GM20000 (cell line): ENCODE results near the gene NET1.

Experiments
- DNase-seq: peaks from one replicate; pipeline ENCODE4 v3.0.0; 2012; ENCODE audit warnings: low spot score
- TF ChIP-seq, protein P1 (sequence below): IDR thresholded peaks from 2 replicates; pipeline ENCODE4 v1.5.1; 2012; ENCODE audit warnings: mild to moderate bottlenecking, control low read depth; ENCODE audit errors: extremely low read depth, missing control alignments

NET1 gene

DNA sequence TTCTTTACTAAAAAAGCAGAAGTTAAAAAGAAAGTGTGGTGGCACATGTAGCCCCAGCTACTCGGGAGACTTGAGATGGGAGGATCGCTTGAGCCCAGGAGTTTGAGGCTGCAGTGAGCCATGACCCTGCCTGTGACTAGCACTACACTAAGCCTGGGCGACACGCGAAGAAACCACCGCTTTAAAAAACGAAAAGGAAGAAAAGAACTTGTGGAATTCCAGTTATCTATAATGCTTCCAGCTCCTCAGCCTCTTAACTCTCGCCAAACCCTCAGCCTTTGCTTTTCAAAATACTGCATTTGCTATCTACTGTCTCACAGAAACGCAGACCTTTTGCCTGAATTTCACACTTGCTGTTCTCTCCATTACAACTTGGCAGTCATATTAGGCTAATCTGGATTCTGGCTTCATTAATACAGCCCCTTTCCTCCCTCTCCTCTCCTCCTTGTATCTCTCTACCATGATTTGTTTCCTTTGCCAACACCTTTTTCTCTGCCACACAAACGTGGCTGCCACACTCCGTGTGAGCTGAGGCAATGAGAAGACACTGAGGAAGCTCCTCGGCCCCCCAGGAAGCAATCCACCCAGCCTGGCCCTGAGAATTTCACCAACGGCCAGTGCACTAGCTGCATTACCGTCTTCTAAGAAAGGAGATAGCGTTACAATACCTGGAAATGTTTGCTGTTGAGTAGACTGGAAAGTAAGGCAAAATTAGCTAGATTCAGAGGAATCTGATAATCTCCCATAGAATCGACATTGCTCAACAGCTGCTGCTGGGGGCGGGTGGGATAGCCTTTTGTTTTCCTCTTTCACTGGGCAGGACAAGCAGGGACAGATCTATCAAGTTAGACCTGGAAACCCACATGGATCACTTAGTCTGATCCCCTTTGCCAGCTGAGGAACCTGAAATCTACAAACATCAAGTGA, 49.8 kb downstream of the NET1 start:
- TF ChIP-seq, protein P1, sequence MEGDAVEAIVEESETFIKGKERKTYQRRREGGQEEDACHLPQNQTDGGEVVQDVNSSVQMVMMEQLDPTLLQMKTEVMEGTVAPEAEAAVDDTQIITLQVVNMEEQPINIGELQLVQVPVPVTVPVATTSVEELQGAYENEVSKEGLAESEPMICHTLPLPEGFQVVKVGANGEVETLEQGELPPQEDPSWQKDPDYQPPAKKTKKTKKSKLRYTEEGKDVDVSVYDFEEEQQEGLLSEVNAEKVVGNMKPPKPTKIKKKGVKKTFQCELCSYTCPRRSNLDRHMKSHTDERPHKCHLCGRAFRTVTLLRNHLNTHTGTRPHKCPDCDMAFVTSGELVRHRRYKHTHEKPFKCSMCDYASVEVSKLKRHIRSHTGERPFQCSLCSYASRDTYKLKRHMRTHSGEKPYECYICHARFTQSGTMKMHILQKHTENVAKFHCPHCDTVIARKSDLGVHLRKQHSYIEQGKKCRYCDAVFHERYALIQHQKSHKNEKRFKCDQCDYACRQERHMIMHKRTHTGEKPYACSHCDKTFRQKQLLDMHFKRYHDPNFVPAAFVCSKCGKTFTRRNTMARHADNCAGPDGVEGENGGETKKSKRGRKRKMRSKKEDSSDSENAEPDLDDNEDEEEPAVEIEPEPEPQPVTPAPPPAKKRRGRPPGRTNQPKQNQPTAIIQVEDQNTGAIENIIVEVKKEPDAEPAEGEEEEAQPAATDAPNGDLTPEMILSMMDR = no peak
- DNase-seq = no peak

DNA sequence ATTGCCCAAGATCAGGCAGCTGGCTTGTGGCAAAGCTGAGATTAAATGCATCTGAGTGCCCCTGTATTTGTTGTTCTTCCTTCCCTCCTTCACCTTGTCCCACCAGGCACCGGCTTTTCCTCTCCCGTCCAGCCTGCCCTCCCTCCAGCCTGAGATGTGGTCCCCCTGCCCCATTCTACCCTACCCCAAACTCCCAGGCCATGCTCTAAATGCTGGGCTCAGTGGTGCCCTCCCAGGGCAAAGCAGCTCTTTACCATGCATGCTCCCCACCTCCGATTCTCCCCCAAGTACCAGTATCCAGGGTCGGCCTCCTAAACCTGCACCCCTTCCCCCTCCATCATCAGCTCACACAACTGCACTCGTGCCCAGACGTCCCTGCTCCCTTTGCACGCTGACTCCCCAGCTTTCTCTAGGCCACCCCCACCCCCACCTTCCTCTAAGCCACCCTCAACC, 50.5 kb downstream of the NET1 start:
- no peak for DNase-seq
- TF ChIP-seq, protein P1 = no peak

DNA sequence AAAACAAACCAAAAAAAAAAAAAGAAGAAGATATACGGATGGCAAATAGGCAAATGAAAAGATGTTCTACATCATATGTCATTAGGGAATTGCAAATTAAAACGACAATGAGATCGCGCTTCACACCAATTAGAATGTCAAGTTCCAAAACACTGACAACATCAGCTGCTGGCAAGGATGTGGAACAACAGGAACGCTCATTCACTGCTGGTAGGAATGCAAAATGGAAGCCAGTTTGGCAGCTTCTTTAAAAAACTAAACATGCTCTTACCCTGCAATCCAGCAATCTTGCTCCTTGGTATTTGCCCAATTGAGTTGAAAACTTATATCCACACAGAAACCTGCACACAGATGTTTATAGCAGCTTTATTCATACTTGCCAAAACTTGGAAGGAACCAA, 52.2 kb downstream of the NET1 start:
- no peak for DNase-seq
- TF ChIP-seq, protein P1 = no peak

DNA sequence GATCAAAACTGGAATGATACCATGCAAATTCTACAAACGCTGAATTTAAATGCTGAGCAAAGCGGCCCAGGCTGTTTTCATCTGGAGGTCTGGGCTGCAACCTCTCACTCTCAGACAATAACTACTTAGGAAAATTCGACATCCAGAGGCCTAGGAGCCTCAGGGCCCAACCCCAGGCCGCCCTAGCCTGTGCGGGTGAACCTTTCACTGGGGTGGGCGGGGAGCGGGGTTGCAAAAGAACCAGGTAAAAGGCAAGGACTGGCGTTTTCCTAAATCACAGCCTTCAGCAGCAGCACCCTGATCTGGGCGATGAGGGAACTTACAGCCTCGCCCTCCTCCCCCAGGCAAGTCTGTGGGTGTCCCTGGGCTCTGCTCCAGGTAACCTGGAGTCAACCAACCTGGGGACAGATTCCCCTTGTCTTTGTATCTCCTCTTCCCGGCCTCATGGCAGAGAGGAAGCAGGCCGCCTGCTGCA, 53.7 kb downstream of the NET1 start:
- DNase-seq = no peak
- TF ChIP-seq, protein P1 = no peak

DNA sequence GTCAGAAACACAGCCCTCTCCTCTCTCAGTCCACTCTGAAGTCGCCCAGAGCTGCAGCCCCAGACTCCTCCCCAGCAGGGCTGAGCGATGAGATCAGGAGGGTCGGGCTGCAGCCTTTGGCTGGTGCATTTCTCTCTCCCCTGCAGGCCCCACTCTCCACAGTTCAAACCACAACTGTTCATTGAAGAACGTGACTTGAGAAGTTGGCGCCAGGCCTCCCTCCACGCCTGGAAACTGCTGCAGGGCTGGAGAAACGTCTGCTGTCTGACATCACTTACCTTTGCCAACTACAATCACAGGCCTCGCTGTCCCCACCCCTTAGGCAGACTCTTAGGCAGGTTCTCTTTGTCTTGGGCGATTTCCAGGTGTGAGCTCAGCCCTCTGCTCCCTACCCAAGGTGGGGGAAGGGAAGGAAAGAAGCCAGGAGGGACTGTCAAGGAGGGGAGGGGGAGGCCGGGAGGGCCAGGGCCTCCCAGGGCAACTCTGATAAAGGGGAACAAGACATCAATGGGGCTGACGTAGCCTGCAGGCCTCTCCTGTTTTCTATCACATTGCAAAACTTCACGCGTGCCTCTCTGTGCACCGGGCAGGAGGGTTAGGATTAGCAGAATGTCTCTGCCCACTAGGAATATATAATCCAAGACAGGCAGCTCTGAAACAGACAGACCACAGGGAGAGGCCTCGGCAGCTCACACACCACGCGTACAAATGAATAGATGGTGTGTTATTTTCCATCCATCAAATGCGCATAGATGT, 54.3 kb downstream of the NET1 start:
- DNase-seq = no peak
- TF ChIP-seq, protein P1 = no peak

DNA sequence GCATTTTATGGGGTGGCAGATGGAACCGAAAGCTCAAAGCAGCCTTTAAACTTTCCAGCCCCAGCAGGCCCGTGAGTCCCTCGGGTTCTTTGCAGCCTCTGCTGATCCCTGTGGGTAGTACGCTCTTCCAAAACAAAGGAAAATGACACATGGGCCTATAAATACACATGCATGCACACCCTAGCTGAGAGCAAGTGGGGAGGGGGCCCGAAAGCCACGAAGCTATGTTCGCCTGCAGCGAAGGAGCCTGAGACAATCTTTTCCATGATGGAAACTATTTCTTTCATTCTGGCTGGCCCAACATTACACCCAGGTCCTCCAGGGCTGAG, 54.8 kb downstream of the NET1 start:
- TF ChIP-seq, protein P1 = no peak
- no peak for DNase-seq
